Lung (tissue), 12 donors: ENCODE data around the gene MAST4. TPM values are rescaled to one million over a fixed set of nuclear protein-coding genes. Genes with fewer than 3 reads are reported as not detected.

Experiments used
- ATAC-seq: fragments of 200-7000 bp; cut with Tn5 transposase; one replicate; pipeline ENCODE4 v1.9.1; 2020; ENCODE audit warnings: moderate number of reproducible peaks; ENCODE audit not compliant: insufficient read depth, low FRiP score
- DNase-seq, 3 donors: peaks; one replicate each; pipeline ENCODE4 v3.0.0-alpha.2; 2013 to 2017
- H3K27ac ChIP-seq, 2 donors: one replicate each; pipeline ENCODE4 v1.5.1; 2013; ENCODE audit warnings: mild to moderate bottlenecking in 2 of 2, moderate library complexity in 2 of 2, control low read depth in 1 of 2, inconsistent platforms in 1 of 2, low read depth in 1 of 2, low read length in 1 of 2
- H3K27me3 ChIP-seq, 3 donors: one replicate each; pipeline ENCODE4 v1.5.1; 2013; ENCODE audit warnings: low read length in 2 of 3; ENCODE audit not compliant: control insufficient read depth in 3 of 3, insufficient read depth in 3 of 3
- H3K36me3 ChIP-seq, 4 donors: one replicate each; pipeline ENCODE4 v1.5.1; 2013; ENCODE audit warnings: low read length in 4 of 4, mild to moderate bottlenecking in 1 of 4, moderate library complexity in 1 of 4; ENCODE audit not compliant: control insufficient read depth in 4 of 4, insufficient read depth in 4 of 4
- H3K4me1 ChIP-seq, 5 donors: one replicate each; pipeline ENCODE4 v1.5.1; 2013; ENCODE audit warnings: low read length in 5 of 5, mild to moderate bottlenecking in 2 of 5, moderate library complexity in 1 of 5; ENCODE audit not compliant: control insufficient read depth in 5 of 5, insufficient read depth in 5 of 5
- H3K4me3 ChIP-seq: one replicate; pipeline ENCODE4 v1.5.1; 2013; ENCODE audit warnings: mild to moderate bottlenecking, control low read depth, moderate library complexity
- H3K9ac ChIP-seq, 2 donors: one replicate each; pipeline ENCODE4 v1.5.1; 2013; ENCODE audit warnings: low read length in 2 of 2, control low read depth in 1 of 2; ENCODE audit not compliant: insufficient read depth in 1 of 2
- H3K9me3 ChIP-seq, 4 donors: one replicate each; pipeline ENCODE4 v1.5.1; 2013; ENCODE audit warnings: low read length in 3 of 4, mild to moderate bottlenecking in 1 of 4, moderate library complexity in 1 of 4; ENCODE audit not compliant: control insufficient read depth in 4 of 4, insufficient read depth in 3 of 4
- CTCF ChIP-seq: IDR thresholded peaks from 2 replicates; pipeline ENCODE4 v1.5.1; 2012; ENCODE audit warnings: mild to moderate bottlenecking; ENCODE audit errors: control extremely low read depth, extremely low read depth
- WGBS, 2 donors: extraction: QIAGEN DNeasy Blood & Tissue Kit; methylation state at CpG; one replicate each; pipeline ENCODE4 v1.1.7; 2013; 5-methylcytosine and 5-hydroxymethylcytosine counted together
- polyA plus RNA-seq, 2 donors: library from polyadenylated mRNA; stranded (reverse); fragments of 200-250 nt; gene quantifications; one replicate each; pipeline ENCODE4 v1.2.1, GENCODE V29; 2013
- total RNA-seq, 2 donors: library from RNA; depleted of rRNA in 1 of 2; stranded (reverse); fragments of >200 nt in 1 of 2; gene quantifications; one replicate each; pipeline ENCODE4 v1.2.1, GENCODE V29; 2014 to 2021
- donor health status: control.
- donor health status: control.
- donor health status: Bipolar disorder and iron deficiency.
- donor health status: healthy.
- donor health status: DM: yes; HTN: yes; CAD: no.

The MAST4 gene
- total and polyA plus RNA-seq, 4 donors: 13.9 to 153 (median 46.2) TPM

- H3K9ac ChIP-seq: no peak overlapping the region
- TF ChIP-seq CTCF: no peak
- H3K36me3 ChIP-seq: peaks cover 24 to 57% (median 43%) of the 10 kb centered on the region in 4 donors
- no peaks in the 10 kb centered on the region for H3K27me3 ChIP-seq
- ATAC-seq: no peak
- no peak for DNase-seq
- 88 to 93% methylated on average over 8 of the region's 8 CpGs for WGBS, 2 donors
- no peak overlapping the region for H3K27ac ChIP-seq
- H3K4me1 ChIP-seq: peaks cover 0 to 5% (median 0%) of the 10 kb centered on the region in 5 donors
- H3K9me3 ChIP-seq: no peaks in the 10 kb centered on the region
- no peak overlapping the region for H3K4me3 ChIP-seq
Measured at GRCh38 chr5:67142816-67143215, 546.6 kb downstream of the MAST4 start.

- Histone ChIP-seq H3K27ac (no peak overlapping the region), H3K36me3 (peaks cover 24 to 53% (median 42%) of the 10 kb centered on the region in 4 donors), H3K27me3 (no peaks in the 10 kb centered on the region), H3K4me1 (peaks cover 0 to 6% (median 0%) of the 10 kb centered on the region in 5 donors), H3K4me3 (no peak overlapping the region), H3K9ac (no peak overlapping the region), H3K9me3 (no peaks in the 10 kb centered on the region)
- 98 to 99% methylated on average over 2 of the region's 2 CpGs for WGBS, 2 donors
- no peak for ATAC-seq
- TF ChIP-seq CTCF: no peak
- DNase-seq: no peak
Measured at GRCh38 chr5:67143549-67143948, 547.4 kb downstream of the MAST4 start.

GRCh38 chr5:67144183-67144639 lies 548.0 kb downstream of the MAST4 start:
- WGBS, 2 donors: 92% methylated on average over 2 of the region's 2 CpGs
- TF ChIP-seq CTCF: no peak
- ATAC-seq: no peak

GRCh38 chr5:67146574-67146973 lies 550.4 kb downstream of the MAST4 start:
- DNase-seq (peak in 2 of 3 donors; percentile 35 to 58), ATAC-seq (peak; percentile 16)
- peaks cover 0 to 16% (median 6%) of the 10 kb centered on the region in 5 donors for H3K4me1 ChIP-seq
- WGBS, 2 donors: 46 to 75% methylated on average over 1 of the region's 1 CpG
- peaks cover 34 to 63% (median 43%) of the 10 kb centered on the region in 4 donors for H3K36me3 ChIP-seq
- no peak for TF ChIP-seq CTCF
- H3K27me3 ChIP-seq: no peaks in the 10 kb centered on the region
- no peak overlapping the region for H3K27ac ChIP-seq
- peaks cover 0 to 2% (median 0%) of the 10 kb centered on the region in 4 donors for H3K9me3 ChIP-seq
- no peak overlapping the region for H3K9ac ChIP-seq
- H3K4me3 ChIP-seq: no peak overlapping the region

More at GRCh38 chr5:67144183-67144639, 548.0 kb downstream of the MAST4 start:
- Histone ChIP-seq H3K36me3 (peaks cover 25 to 50% (median 39%) of the 10 kb centered on the region in 4 donors), H3K9me3 (no peaks in the 10 kb centered on the region), H3K27me3 (no peaks in the 10 kb centered on the region), H3K27ac (no peak overlapping the region), H3K9ac (no peak overlapping the region), H3K4me3 (no peak overlapping the region), H3K4me1 (peaks cover 0 to 12% (median 5%) of the 10 kb centered on the region in 5 donors)
- no peak for DNase-seq
